ENCODE results near the gene EEF1A1.
"Not testable (repeated sequence)": the region's sequence is repeated elsewhere in the genome, so short reads cannot be mapped to it uniquely, and the experiment has no call there.

EEF1A1 gene

DNA sequence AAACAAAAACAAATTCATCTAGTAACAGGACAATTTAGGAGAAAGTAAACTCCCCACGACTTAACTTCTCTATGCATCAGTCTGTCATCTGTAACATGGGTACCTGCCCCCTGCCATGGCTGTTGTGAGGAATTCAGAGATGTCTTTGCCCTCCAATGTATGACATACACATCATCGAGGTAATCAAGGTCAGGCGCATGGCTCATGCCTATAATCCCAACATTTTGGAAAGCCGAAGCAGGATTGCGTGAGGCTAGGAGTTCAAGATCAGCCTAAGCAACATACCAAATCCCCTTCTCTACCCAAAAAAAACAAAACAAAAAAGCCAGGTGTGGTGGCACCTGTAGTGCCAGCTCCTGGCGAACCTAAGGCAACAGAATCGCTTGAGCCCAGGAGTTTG is 9.0 kb downstream of the EEF1A1 start:
- ATAC-seq (replicated peaks; ENCODE audit: extremely low read depth, poor library complexity, severe bottlenecking) (no peak), DNase-seq (ENCODE audit: low spot score in 2 of 2) (no peak)
- Mint-ChIP-seq H3K4me1 (peaks cover 23% of the 10 kb centered on the region), H3K27me3 (no peaks in the 10 kb centered on the region), H3K36me3 (ENCODE audit: insufficient read depth) (peaks cover 35% of the 10 kb centered on the region), H3K4me3 (no peak overlapping the region), H3K27ac (ENCODE audit: low read depth) (no peak overlapping the region), H3K9me3 (no peaks in the 10 kb centered on the region)

- Mint-ChIP-seq H3K27ac (ENCODE audit: low read depth) (no peak overlapping the region), H3K4me3 (no peak overlapping the region), H3K36me3 (ENCODE audit: insufficient read depth) (peaks cover 18% of the 10 kb centered on the region), H3K4me1 (peaks cover 4% of the 10 kb centered on the region), H3K9me3 (no peaks in the 10 kb centered on the region), H3K27me3 (no peaks in the 10 kb centered on the region)
- no peak for ATAC-seq (replicated peaks; ENCODE audit: extremely low read depth, poor library complexity, severe bottlenecking)
- DNase-seq (ENCODE audit: low spot score in 2 of 2) = no peak
These were observed 11.0 kb downstream of the EEF1A1 start for GRCh38 chr6:73509851-73510250.

DNA sequence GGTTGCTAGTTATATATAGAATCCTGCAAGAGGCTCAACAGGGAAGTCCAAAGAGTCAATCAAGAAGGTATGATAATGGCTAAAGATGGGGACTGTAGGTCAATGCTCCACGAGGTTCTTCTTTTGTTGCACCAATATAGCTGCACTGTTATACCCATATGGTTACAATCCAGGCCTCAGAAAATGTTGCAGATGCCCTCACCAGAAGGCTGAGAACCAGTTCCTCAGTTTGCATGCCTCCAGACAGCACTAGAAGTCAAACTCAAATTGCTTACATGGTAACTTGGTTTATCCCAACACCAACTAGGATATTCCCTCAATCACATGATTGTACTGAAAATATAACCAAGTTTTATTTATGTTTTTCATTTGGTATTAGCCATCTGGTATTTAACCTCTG is 12.1 kb downstream of the EEF1A1 start:
- Mint-ChIP-seq H3K4me3 (no peak overlapping the region), H3K36me3 (ENCODE audit: insufficient read depth) (peaks cover 16% of the 10 kb centered on the region), H3K27me3 (no peaks in the 10 kb centered on the region), H3K9me3 (no peaks in the 10 kb centered on the region), H3K4me1 (no peaks in the 10 kb centered on the region), H3K27ac (ENCODE audit: low read depth) (no peak overlapping the region)
- no peak for ATAC-seq (replicated peaks; ENCODE audit: extremely low read depth, poor library complexity, severe bottlenecking)
- no peak for DNase-seq (ENCODE audit: low spot score in 2 of 2)

DNA sequence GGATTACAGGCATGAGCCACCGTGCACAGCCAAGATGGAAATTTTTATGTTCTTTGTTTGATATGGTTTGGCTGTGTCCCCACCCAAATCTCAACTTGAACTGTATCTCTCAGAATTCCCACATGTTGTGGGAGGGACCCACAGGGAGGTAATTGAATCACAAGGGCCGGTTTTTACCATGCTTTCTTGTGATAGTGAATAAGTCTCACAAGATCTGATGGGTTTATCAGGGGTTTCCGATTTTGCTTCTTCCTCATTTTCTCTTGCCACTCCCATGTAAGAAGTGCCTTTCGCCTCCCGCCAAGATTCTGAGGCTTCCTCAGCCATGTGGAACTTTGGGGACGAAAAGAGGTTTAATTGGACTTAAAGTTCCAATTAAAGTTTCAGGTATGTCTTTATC is 14.6 kb downstream of the EEF1A1 start:
- no peaks in the 10 kb centered on the region for H3K27me3 Mint-ChIP-seq
- DNase-seq (ENCODE audit: low spot score in 2 of 2) = no peak
- H3K4me3 Mint-ChIP-seq = no peak overlapping the region
- peaks cover 3% of the 10 kb centered on the region for H3K4me1 Mint-ChIP-seq
- no peaks in the 10 kb centered on the region for H3K9me3 Mint-ChIP-seq
- H3K27ac Mint-ChIP-seq (ENCODE audit: low read depth) = no peak overlapping the region
- no peak for ATAC-seq (replicated peaks; ENCODE audit: extremely low read depth, poor library complexity, severe bottlenecking)
- peaks cover 20% of the 10 kb centered on the region for H3K36me3 Mint-ChIP-seq (ENCODE audit: insufficient read depth)

DNA sequence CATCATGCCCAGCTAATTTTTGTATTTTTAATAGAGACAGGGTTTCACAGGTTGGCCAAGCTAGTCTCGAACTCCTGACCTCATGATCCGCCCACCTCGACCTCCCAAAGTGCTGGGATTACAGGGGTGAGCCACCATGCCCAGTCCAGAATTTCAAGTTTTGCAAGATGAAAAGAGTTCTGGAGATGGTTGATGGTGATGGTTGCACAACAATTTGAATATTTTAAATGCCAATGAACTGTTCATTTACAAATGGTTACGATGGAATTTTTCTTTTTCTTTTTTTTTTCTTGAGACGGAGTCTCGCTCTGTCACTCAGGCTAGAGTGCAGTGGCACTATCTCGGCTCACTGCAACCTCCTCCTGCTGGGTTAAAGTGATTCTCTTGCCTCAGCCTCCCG is 15.1 kb downstream of the EEF1A1 start:
- H3K9me3 Mint-ChIP-seq; ATAC-seq (replicated peaks; ENCODE audit: extremely low read depth, poor library complexity, severe bottlenecking); H3K4me3 Mint-ChIP-seq; H3K4me1 Mint-ChIP-seq; H3K27ac Mint-ChIP-seq (ENCODE audit: low read depth); DNase-seq (ENCODE audit: low spot score in 2 of 2); H3K27me3 Mint-ChIP-seq: not testable (repeated sequence)
- H3K36me3 Mint-ChIP-seq (ENCODE audit: insufficient read depth) = peaks cover 23% of the 10 kb centered on the region

GRCh38 chr6:73505142-73505541 is 15.7 kb downstream of the EEF1A1 start:
- H3K27ac Mint-ChIP-seq (ENCODE audit: low read depth) = no peak overlapping the region
- H3K9me3 Mint-ChIP-seq = no peaks in the 10 kb centered on the region
- DNase-seq (ENCODE audit: low spot score in 2 of 2) = no peak
- H3K4me3 Mint-ChIP-seq = no peak overlapping the region
- no peaks in the 10 kb centered on the region for H3K27me3 Mint-ChIP-seq
- ATAC-seq (replicated peaks; ENCODE audit: extremely low read depth, poor library complexity, severe bottlenecking) = no peak
- peaks cover 3% of the 10 kb centered on the region for H3K4me1 Mint-ChIP-seq
- H3K36me3 Mint-ChIP-seq (ENCODE audit: insufficient read depth) = peaks cover 25% of the 10 kb centered on the region

DNA sequence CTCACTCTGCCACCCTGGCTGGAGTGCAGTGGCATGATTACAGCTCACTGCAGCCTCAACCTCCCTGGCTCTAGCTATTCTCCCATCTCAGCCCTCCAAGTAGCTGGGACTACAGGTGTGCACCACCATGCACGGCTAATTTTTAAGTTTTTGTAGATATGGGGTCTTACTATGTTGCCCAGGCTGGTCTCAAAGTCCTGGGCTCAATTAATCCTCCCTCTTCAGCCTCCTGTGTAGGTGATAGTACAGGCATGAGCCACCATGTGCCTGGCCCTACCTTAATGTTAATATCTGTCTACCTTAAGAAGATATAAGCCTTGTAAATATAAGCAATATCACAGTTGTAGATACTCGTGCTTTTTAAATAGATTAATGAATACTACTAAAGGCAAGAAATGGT is 16.7 kb downstream of the EEF1A1 start:
- H3K36me3 Mint-ChIP-seq (ENCODE audit: insufficient read depth) = peaks cover 29% of the 10 kb centered on the region
- DNase-seq (ENCODE audit: low spot score in 2 of 2) = no peak
- no peak overlapping the region for H3K4me3 Mint-ChIP-seq
- peaks cover 3% of the 10 kb centered on the region for H3K4me1 Mint-ChIP-seq
- H3K27me3 Mint-ChIP-seq = no peaks in the 10 kb centered on the region
- H3K9me3 Mint-ChIP-seq = no peaks in the 10 kb centered on the region
- no peak for ATAC-seq (replicated peaks; ENCODE audit: extremely low read depth, poor library complexity, severe bottlenecking)
- H3K27ac Mint-ChIP-seq (ENCODE audit: low read depth) = peak overlapping the region; percentile 87

GRCh38 chr6:73503027-73503772 is 17.6 kb downstream of the EEF1A1 start:
- peaks cover 3% of the 10 kb centered on the region for H3K4me1 Mint-ChIP-seq
- H3K4me3 Mint-ChIP-seq = no peak overlapping the region
- ATAC-seq (replicated peaks; ENCODE audit: extremely low read depth, poor library complexity, severe bottlenecking) (no peak), DNase-seq (ENCODE audit: low spot score in 2 of 2) (no peak)
- H3K9me3 Mint-ChIP-seq = no peaks in the 10 kb centered on the region
- H3K27ac Mint-ChIP-seq (ENCODE audit: low read depth) = peak overlapping the region; percentile 38
- H3K27me3 Mint-ChIP-seq = no peaks in the 10 kb centered on the region
- H3K36me3 Mint-ChIP-seq (ENCODE audit: insufficient read depth) = peaks cover 35% of the 10 kb centered on the region

- Mint-ChIP-seq H3K4me1 (no peaks in the 10 kb centered on the region), H3K27ac (ENCODE audit: low read depth) (no peak overlapping the region), H3K4me3 (no peak overlapping the region), H3K9me3 (no peaks in the 10 kb centered on the region), H3K27me3 (no peaks in the 10 kb centered on the region), H3K36me3 (ENCODE audit: insufficient read depth) (peaks cover 64% of the 10 kb centered on the region)
- no peak for ATAC-seq (replicated peaks; ENCODE audit: extremely low read depth, poor library complexity, severe bottlenecking)
- DNase-seq (ENCODE audit: low spot score in 2 of 2) = no peak
These were observed 22.9 kb downstream of the EEF1A1 start for GRCh38 chr6:73497915-73498314.

DNA sequence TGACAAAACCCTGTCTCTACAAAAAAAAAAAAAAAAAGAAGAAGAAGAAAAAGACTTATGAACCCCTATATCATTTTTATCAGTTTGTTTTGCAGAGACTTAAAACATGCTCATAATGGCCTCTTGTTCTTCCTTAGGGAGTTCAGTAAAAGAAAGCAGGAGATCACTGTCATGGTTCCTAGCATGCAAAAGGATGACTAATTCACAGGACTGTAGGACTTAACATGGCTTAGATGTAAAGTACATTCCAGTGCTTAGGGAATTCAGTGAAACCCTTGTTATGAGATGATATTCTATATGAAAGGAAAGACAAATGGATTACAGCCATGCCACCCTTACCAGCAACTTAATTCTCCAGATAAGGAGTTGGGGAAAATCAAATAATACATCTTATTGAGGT is 29.5 kb downstream of the EEF1A1 start:
- Mint-ChIP-seq H3K27ac (ENCODE audit: low read depth) (peak overlapping the region; percentile 77), H3K27me3 (no peaks in the 10 kb centered on the region), H3K9me3 (no peaks in the 10 kb centered on the region), H3K36me3 (ENCODE audit: insufficient read depth) (peaks cover 64% of the 10 kb centered on the region), H3K4me1 (no peaks in the 10 kb centered on the region), H3K4me3 (no peak overlapping the region)
- no peak for DNase-seq (ENCODE audit: low spot score in 2 of 2)
- ATAC-seq (replicated peaks; ENCODE audit: extremely low read depth, poor library complexity, severe bottlenecking) = no peak

- Mint-ChIP-seq H3K36me3 (ENCODE audit: insufficient read depth) (peaks cover 69% of the 10 kb centered on the region), H3K9me3 (no peaks in the 10 kb centered on the region), H3K27ac (ENCODE audit: low read depth) (no peak overlapping the region), H3K27me3 (no peaks in the 10 kb centered on the region), H3K4me1 (no peaks in the 10 kb centered on the region), H3K4me3 (no peak overlapping the region)
- ATAC-seq (replicated peaks; ENCODE audit: extremely low read depth, poor library complexity, severe bottlenecking) (no peak), DNase-seq (ENCODE audit: low spot score in 2 of 2) (no peak)
These were observed 33.4 kb downstream of the EEF1A1 start for GRCh38 chr6:73487473-73487872.

DNA sequence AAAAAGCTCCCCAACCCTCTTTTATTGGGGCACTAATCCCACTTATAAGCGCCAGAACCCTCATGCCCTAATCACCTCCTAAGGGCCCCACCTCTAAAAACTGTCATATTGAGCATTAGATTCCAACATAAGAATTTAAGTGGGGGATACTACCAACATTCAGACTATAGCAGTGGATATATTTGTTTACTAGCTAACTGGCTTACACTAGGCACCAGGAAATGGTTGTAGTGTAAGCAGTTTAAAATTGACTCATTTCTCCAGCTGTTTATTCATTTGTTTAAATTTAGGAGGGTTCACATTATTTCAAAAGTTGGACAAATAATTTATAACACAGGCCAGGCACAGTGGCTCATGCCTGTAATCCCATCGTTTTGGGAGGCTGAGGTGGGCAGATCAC is 36.4 kb downstream of the EEF1A1 start:
- DNase-seq (ENCODE audit: low spot score in 2 of 2) (no peak), ATAC-seq (replicated peaks; ENCODE audit: extremely low read depth, poor library complexity, severe bottlenecking) (no peak)
- Mint-ChIP-seq H3K4me1 (peaks cover 11% of the 10 kb centered on the region), H3K9me3 (no peaks in the 10 kb centered on the region), H3K36me3 (ENCODE audit: insufficient read depth) (peaks cover 78% of the 10 kb centered on the region), H3K4me3 (no peak overlapping the region), H3K27ac (ENCODE audit: low read depth) (no peak overlapping the region), H3K27me3 (no peaks in the 10 kb centered on the region)

DNA sequence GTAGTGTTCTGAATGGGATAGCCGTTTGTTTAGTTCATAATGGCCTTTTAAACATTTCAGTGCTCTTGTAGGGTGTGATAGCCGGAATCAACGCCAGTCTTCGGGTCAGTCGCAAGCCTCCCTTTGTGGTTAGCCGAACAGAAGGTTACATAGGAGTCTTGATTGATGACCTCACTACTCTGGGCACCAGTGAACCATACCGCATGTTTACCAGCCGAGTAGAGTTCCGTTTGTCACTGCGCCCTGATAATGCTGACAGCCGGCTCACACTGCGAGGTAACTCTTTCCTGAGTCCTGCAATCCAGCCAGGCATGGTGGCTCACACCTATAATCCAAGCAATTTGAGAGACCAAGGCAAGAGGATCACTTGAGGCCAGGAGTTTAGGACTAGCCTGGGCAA is 38.9 kb downstream of the EEF1A1 start:
- no peak for ATAC-seq (replicated peaks; ENCODE audit: extremely low read depth, poor library complexity, severe bottlenecking)
- H3K36me3 Mint-ChIP-seq (ENCODE audit: insufficient read depth) = peaks cover 88% of the 10 kb centered on the region

More for the DNA sequence above, 38.9 kb downstream of the EEF1A1 start:
- H3K4me3 Mint-ChIP-seq = no peak overlapping the region
- H3K9me3 Mint-ChIP-seq = no peaks in the 10 kb centered on the region
- H3K4me1 Mint-ChIP-seq = peaks cover 11% of the 10 kb centered on the region
- H3K27me3 Mint-ChIP-seq = no peaks in the 10 kb centered on the region
- DNase-seq (ENCODE audit: low spot score in 2 of 2) = no peak
- peak overlapping the region; percentile 29 for H3K27ac Mint-ChIP-seq (ENCODE audit: low read depth)
